ENCODE measurements around the gene PTX4. TPM values are rescaled to one million over a fixed set of nuclear protein-coding genes. Genes with fewer than 3 reads are reported as not detected.

Gene PTX4
- total RNA-seq, 4 donors from 2014 or later = not detected

GRCh38 chr16:1526608-1527555, 38.1 kb upstream of the PTX4 start:
- TF ChIP-seq POLR2A (IDR thresholded peaks at IDR 0.05) = no peak
- TF ChIP-seq CTCF (IDR thresholded peaks at IDR 0.05) = no peak
- DNase-seq (ENCODE audit: low spot score in 2 of 2) = no peak
- intact Hi-C loops (cut with DNase I; ENCODE audit: low total_unique reads) = no loop called here
- no peak overlapping the region for H3K4me3 ChIP-seq (ENCODE audit: low read depth, poor library complexity, severe bottlenecking)
- WGBS, 2 donors = 85 to 92% methylated on average over 33 to 37 of the region's 38 CpGs

GRCh38 chr16:1525871-1526607, 37.3 kb upstream of the PTX4 start:
- H3K4me3 ChIP-seq (ENCODE audit: low read depth, poor library complexity, severe bottlenecking) = no peak overlapping the region
- 88 to 91% methylated on average over 29 to 44 of the region's 44 CpGs for WGBS, 2 donors
- no peak for DNase-seq (ENCODE audit: low spot score in 2 of 2)
- no peak for TF ChIP-seq CTCF (IDR thresholded peaks at IDR 0.05)
- TF ChIP-seq POLR2A (IDR thresholded peaks at IDR 0.05) = no peak
- intact Hi-C loops (cut with DNase I; ENCODE audit: low total_unique reads) = no loop called here

- intact Hi-C loops (cut with DNase I; ENCODE audit: low total_unique reads) = no loop called here
- TF ChIP-seq POLR2A (IDR thresholded peaks at IDR 0.05) = no peak
- no peak for TF ChIP-seq CTCF (IDR thresholded peaks at IDR 0.05)
- no peak overlapping the region for H3K4me3 ChIP-seq (ENCODE audit: low read depth, poor library complexity, severe bottlenecking)
- DNase-seq (ENCODE audit: low spot score in 2 of 2) = no peak
- 77 to 88% methylated on average over 26 of the region's 26 CpGs for WGBS, 2 donors
These were observed 35.6 kb upstream of the PTX4 start for GRCh38 chr16:1524366-1524765.

GRCh38 chr16:1523581-1524245, 35.0 kb upstream of the PTX4 start:
- intact Hi-C loops (cut with DNase I; ENCODE audit: low total_unique reads) = no loop called here
- DNase-seq (ENCODE audit: low spot score in 2 of 2) = no peak
- TF ChIP-seq POLR2A (IDR thresholded peaks at IDR 0.05) (no peak), CTCF (IDR thresholded peaks at IDR 0.05) (no peak)
- 86 to 93% methylated on average over 26 to 30 of the region's 30 CpGs for WGBS, 2 donors
- H3K4me3 ChIP-seq (ENCODE audit: low read depth, poor library complexity, severe bottlenecking) = no peak overlapping the region

- TF ChIP-seq CTCF (IDR thresholded peaks at IDR 0.05) = no peak
- no peak for TF ChIP-seq POLR2A (IDR thresholded peaks at IDR 0.05)
- intact Hi-C loops (cut with DNase I; ENCODE audit: low total_unique reads) = no loop called here
These were observed 31.7 kb upstream of the PTX4 start for GRCh38 chr16:1520461-1520860.

More at GRCh38 chr16:1520461-1520860, 31.7 kb upstream of the PTX4 start:
- 93 to 96% methylated on average over 13 to 16 of the region's 19 CpGs for WGBS, 2 donors
- no peak for DNase-seq (ENCODE audit: low spot score in 2 of 2)
- no peak overlapping the region for H3K4me3 ChIP-seq (ENCODE audit: low read depth, poor library complexity, severe bottlenecking)

Data from lower leg skin (tissue), 4 donors.